GM20000 (cell line): Measurements from ENCODE around the gene PTGFRN.

Experiments used
- DNase-seq: peaks from one replicate; pipeline ENCODE4 v3.0.0; 2012; ENCODE audit warnings: low spot score
- CTCF ChIP-seq: IDR thresholded peaks from 2 replicates; pipeline ENCODE4 v1.5.1; 2012; ENCODE audit warnings: mild to moderate bottlenecking, control low read depth; ENCODE audit errors: extremely low read depth, missing control alignments

PTGFRN gene

GRCh38 chr1:116983678-116984077 lies 74.0 kb downstream of the PTGFRN start:
- no peak for DNase-seq
- no peak for TF ChIP-seq CTCF

- no peak for TF ChIP-seq CTCF
- DNase-seq = no peak
Measured at GRCh38 chr1:116984406-116985160, 74.9 kb downstream of the PTGFRN start.

- no peak for DNase-seq
- no peak for TF ChIP-seq CTCF
Measured at GRCh38 chr1:116986421-116987255, 76.9 kb downstream of the PTGFRN start.

GRCh38 chr1:116987256-116987555 lies 77.5 kb downstream of the PTGFRN start:
- TF ChIP-seq CTCF = no peak
- no peak for DNase-seq

GRCh38 chr1:116988248-116988647 lies 78.5 kb downstream of the PTGFRN start:
- no peak for DNase-seq
- TF ChIP-seq CTCF = no peak

GRCh38 chr1:116988908-116989307 lies 79.2 kb downstream of the PTGFRN start:
- no peak for TF ChIP-seq CTCF
- DNase-seq = no peak

GRCh38 chr1:116989835-116990234 lies 80.1 kb downstream of the PTGFRN start:
- DNase-seq = no peak
- no peak for TF ChIP-seq CTCF
